ENCODE results near the gene KRTAP4-3.
"Not testable (repeated sequence)": the region's sequence is repeated elsewhere in the genome, so short reads cannot be mapped to it uniquely, and the experiment has no call there.

KRTAP4-3 gene

GRCh38 chr17:41151525-41151924 is 16.5 kb downstream of the KRTAP4-3 start:
- no peak for DNase-seq

- DNase-seq = no peak
Observed at GRCh38 chr17:41150026-41150425, 18.0 kb downstream of the KRTAP4-3 start.

- DNase-seq = no peak
Observed at GRCh38 chr17:41149652-41149985, 18.4 kb downstream of the KRTAP4-3 start, which contains the start of gene KRTAP4-5. Gene KRTAP4-5 (minus strand): TSS chr17:41149825. CDS start chr17:41149767, 58 bp downstream.

GRCh38 chr17:41148971-41149651 is 18.9 kb downstream of the KRTAP4-3 start:
- DNase-seq = not testable (repeated sequence)

GRCh38 chr17:41147531-41148204 is 20.4 kb downstream of the KRTAP4-3 start:
- DNase-seq = no peak

- DNase-seq = no peak
Observed at GRCh38 chr17:41145261-41145660, 22.8 kb downstream of the KRTAP4-3 start.

- DNase-seq = no peak
Observed at GRCh38 chr17:41144846-41145245, 23.2 kb downstream of the KRTAP4-3 start.

GRCh38 chr17:41141361-41141760 is 26.7 kb downstream of the KRTAP4-3 start:
- DNase-seq = no peak

GRCh38 chr17:41140360-41141131 is 27.5 kb downstream of the KRTAP4-3 start, which contains the start of gene KRTAP4-6:
Gene KRTAP4-6 (minus strand): TSS chr17:41140544. CDS start chr17:41140487, 57 bp downstream.
- peak; percentile 95 for DNase-seq

- DNase-seq = not testable (repeated sequence)
Observed at GRCh38 chr17:41139865-41140264, 28.2 kb downstream of the KRTAP4-3 start.

GRCh38 chr17:41133880-41134735 is 33.9 kb downstream of the KRTAP4-3 start:
- no peak for DNase-seq

- DNase-seq = peak; percentile 67
Observed at GRCh38 chr17:41131979-41132378, 36.0 kb downstream of the KRTAP4-3 start.

- DNase-seq = no peak
Observed at GRCh38 chr17:41127371-41127770, 40.6 kb downstream of the KRTAP4-3 start.

- DNase-seq = no peak
Observed at GRCh38 chr17:41126412-41126811, 41.6 kb downstream of the KRTAP4-3 start.

- DNase-seq = no peak
Observed at GRCh38 chr17:41125064-41125463, 43.0 kb downstream of the KRTAP4-3 start.

- DNase-seq = not testable (repeated sequence)
Observed at GRCh38 chr17:41123991-41124371, 44.0 kb downstream of the KRTAP4-3 start, which contains the start of gene KRTAP4-12. Gene KRTAP4-12 (minus strand): TSS chr17:41124182. CDS start chr17:41124122, 60 bp downstream.

GRCh38 chr17:41123292-41123990 is 44.6 kb downstream of the KRTAP4-3 start:
- not testable (repeated sequence) for DNase-seq

GRCh38 chr17:41121742-41122141 is 46.3 kb downstream of the KRTAP4-3 start:
- DNase-seq = no peak

- peak; percentile 50 for DNase-seq
Observed at GRCh38 chr17:41119696-41120690, 48.0 kb downstream of the KRTAP4-3 start.

- DNase-seq = peak; percentile 65
Observed at GRCh38 chr17:41118721-41119120, 49.3 kb downstream of the KRTAP4-3 start.
